GM19025 (cell line): Measurements from ENCODE around the gene TAF3.
"Not testable (repeated sequence)": the region's sequence is repeated elsewhere in the genome, so short reads cannot be mapped to it uniquely, and the experiment has no call there.

Experiments
- ATAC-seq: cut with Tn5 transposase; IDR thresholded peaks from one replicate; pipeline ENCODE4 v1.9.1; 2021; ENCODE audit warnings: mild to moderate bottlenecking, low read depth, moderate library complexity; ENCODE audit not compliant: unreplicated experiment

Gene TAF3

DNA sequence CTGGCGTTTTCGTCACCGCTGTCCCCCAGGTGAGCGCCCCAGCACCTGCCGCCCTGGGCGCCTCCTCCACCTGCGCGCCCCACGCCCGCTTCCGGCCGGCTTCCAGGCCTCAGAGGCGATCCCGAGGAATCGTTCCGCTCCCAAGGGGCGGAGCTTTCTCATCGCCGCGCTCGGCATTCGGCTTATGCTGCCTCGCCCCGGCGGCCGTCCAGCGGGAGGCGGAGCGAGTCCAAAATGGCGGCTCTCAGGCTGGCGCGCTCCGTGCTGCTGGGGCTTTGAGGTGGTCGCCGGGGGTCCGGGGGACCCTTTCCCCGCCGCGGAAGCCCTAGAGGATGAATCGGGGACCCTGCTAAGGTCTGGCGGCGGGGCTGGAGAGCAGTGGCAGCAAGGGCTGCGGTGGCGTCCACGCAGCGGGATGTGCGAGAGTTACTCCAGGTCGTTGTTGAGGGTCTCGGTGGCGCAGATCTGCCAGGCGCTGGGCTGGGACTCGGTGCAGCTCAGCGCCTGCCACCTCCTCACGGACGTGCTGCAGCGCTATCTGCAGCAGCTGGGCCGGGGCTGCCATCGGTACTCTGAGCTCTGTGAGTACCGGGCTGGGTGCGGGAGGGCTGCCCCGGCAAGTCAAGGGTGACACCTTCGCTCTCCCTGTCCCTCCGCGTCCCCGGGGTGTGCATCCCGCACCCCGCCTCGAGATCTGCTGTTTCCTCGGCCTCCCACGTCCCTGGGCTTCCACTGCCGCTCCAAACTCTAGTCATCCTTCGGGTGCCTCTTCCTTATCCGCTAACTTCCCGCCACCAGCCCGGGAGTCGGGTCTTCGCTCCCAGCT lies at the start of gene TAF3:
TSS of gene TAF3 (plus strand) at position 211 of the 826 bp plus-strand sequence. CDS start at position 416, 205 bp downstream.
- ATAC-seq: peak; percentile 88

GRCh38 chr10:7773845-7774801 lies 44.2 kb upstream of the TAF3 start:
- no peak for ATAC-seq

- ATAC-seq: no peak
These were observed 41.5 kb upstream of the TAF3 start for GRCh38 chr10:7776777-7777176.

GRCh38 chr10:7782194-7782593 lies 36.1 kb upstream of the TAF3 start:
- not testable (repeated sequence) for ATAC-seq

DNA sequence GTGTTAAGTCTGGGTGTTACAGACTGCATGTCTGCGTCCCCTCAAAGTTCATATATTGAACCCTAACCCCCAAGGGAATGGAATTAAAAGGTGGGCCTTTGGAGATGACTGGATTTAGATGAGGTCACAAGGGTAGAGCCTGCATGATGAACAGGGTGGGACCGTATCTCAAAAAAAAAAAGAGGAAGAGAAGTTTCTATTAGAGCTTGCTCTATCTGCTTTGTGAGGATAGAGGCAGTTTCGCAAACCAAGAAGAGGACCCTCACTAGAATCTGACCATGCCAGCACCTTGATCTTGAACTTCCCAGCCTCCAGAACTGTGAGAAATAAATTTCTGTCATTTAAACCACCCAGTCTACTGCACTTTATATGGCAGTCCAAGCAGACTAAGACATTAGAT lies 31.9 kb upstream of the TAF3 start:
- ATAC-seq: no peak

GRCh38 chr10:7787150-7787856 lies 31.0 kb upstream of the TAF3 start:
- ATAC-seq: peak; percentile 6

- peak; percentile 93 for ATAC-seq
These were observed 30.3 kb upstream of the TAF3 start, which contains the start of the genes ATP5F1C and KIN for GRCh38 chr10:7787857-7788638. Gene ATP5F1C, plus strand, starts transcription at chr10:7788177. Its CDS starts 31 bp downstream, at chr10:7788208. Gene KIN, minus strand, starts transcription at chr10:7787993. Its CDS starts 60 bp downstream, at chr10:7787933.

DNA sequence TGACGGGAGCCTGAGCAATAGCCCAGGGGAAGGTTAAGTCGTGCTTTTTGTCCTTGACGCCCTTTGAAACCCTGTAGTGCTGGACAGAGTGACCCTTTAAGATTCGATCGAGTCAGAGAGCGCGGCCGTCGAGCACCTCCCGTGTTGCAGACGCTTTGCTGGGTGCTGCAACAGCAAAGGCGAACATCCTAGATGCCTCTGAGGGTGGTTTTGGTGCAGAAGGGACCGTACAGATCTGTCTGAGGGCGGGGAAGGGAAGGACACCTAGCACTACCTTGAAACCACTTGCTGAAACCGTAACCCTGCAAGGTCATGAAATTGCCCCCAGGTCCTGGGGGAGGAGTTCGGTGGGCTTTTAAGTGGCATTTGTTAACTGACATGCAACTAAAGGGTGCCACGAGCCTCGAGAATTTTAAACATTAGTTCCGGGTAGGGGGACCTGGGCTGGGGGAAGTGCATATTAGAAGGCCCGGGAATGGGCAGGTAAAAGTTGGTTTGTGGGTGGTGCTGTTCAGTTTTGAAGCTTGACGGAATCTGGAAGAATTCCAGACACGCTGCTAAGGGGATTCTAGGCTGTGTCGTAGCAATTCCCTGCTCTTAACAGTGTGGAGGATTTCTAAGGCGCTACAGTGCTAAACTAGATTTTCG lies 29.5 kb upstream of the TAF3 start:
- ATAC-seq: peak; percentile 5

DNA sequence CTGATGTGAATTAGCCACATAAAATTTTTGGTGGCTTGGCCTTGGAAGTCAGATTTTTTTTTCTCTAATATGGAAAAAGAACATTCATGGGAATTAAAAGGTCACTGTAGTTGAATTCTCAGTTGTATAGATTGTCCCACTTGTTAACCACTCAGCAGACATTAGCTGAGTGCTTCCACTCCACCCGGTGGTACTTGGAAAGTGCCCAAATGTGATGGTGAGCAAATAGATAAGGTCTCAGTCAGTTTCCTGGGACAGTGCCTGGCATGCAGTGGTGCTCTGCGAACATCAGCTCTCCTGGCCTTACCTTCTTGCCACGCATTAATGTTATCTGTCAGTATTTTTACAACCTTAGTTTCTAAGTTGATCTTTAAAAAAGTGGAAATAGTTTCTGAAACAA lies 28.9 kb upstream of the TAF3 start:
- no peak for ATAC-seq

DNA sequence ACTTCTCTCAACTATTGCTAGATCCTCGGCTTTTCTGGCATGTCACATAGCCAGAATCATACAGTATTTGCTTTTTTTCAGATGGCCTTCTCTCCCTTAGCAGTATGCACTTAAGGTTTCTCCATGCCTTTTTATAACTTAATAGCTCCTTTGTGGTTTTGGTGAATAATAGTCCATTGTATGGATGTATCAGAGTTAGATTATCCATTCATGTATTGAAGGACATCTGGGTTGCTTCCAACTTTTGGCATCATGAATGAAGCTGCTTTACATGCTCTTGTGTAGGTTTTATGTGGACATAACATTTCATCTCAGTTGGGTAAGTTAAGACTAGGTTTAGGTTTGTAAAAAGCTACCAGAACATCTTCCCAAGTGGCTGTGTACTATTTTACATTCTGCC lies 25.8 kb upstream of the TAF3 start:
- ATAC-seq: no peak

DNA sequence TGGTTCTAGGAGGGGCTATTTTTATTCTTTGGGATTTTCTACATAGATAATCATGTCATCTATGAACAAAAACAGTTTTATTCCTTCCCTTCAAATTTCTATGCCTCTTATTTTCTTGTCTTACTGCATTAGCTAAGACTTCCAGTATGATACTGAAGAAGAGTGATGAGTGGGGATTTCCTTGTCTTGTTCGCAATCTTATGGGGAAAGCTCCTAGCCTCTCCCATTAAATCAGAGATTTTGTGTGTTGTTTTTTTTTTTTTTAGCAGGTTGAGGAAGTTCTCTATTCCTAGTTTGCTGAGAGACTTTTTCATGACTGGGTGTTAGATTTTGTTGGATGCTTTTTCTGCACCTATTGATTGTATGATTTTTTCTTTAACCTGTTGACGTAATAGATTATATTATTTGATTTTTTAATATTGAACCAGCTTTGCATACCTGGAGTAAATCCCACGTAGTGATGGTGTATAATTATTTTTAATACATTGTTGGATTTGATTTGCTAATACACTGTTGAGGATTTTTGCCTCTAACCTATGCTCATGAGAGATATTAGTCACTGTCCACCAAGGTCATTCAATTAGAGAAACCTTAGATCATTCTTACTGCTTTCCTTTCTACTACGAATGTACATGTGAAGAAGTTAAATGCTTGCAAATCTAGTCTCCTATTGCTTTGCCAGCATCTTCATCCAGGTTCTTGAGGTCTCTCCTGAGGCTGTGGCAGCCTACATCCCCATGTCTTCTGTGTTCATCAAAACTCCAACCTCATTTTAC lies 23.9 kb upstream of the TAF3 start:
- no peak for ATAC-seq

DNA sequence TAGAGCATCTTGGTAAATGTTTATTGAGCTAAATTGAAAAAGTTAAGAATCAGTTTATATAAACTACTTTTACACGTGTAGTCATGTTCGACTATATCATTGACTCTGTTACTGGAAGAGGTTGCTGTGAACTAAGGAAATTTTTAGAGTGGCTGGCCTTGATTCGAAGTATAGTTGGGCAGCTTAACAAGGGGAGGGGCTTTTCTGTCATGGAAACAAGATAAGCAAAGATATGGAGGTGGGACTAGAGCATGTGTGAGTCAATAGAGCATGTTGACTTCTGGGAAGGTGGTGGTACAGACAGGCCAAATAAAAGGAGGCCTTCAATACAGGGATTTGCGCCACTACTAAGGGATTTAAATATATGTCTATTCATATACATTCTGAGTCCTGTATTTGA lies 22.7 kb upstream of the TAF3 start:
- no peak for ATAC-seq

DNA sequence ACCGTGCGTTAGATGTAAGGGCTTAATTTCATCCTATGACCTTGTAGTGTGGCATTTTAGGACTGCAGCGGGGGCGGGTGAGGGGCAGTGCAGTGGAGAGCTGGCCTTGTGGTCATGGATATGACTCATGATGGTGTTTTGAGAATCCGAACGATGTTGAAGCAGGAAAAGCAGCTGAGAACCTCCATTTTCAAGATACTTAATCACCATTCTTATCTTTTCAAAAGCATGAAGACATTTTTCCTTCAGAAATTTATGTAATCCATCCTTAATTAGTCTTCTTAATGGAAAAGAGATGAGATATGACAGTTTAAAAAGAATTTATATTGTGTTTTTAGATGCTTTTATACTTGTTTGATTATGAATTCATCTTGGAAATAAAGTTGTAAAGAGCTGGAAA lies 20.7 kb upstream of the TAF3 start:
- no peak for ATAC-seq

GRCh38 chr10:7802606-7803005 lies 15.7 kb upstream of the TAF3 start:
- ATAC-seq: no peak

DNA sequence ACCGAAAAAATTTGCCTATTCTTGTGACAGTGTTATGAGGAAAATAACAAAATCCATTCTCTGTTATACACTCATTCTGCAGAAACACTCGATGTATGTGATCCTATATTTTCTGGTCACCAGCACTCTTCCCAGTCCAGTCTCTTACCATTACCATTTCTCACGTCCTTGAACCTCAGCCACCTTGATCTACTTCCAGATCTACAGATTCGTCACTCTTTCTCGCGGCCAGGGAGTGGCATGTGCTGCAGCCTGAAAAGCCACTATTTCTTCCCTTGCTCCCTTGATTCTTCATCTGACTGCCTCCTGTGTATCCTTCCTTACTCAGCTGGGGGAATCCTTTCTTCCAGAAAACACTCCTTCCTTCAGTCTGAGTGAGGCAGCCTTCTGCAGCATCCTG lies 14.1 kb upstream of the TAF3 start:
- no peak for ATAC-seq

- ATAC-seq: no peak
These were observed 13.6 kb upstream of the TAF3 start for GRCh38 chr10:7804741-7805140.

- no peak for ATAC-seq
These were observed 9.5 kb upstream of the TAF3 start for GRCh38 chr10:7808686-7809267.

DNA sequence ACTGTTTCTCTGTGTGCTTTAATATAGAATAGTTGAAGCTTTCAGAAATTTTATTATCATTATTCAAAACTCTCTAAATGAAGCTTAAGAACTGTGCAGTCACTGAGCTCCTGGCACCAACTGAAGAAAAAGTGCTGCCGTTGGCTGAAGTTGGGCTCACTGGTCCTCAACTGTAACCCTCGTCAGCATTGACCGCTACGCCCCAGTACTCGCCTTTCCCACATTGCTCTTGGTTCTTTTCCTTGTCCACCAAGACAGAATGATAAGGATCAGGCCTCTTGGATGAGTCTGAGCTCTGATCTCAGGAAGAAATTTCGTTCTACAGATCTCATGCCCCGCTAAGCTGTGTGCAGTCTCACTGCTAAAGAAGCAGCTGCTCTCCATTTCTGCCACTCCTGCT lies 7.9 kb upstream of the TAF3 start:
- ATAC-seq: no peak
